ENCODE results near the gene JMJD1C. TPM values are rescaled to one million over a fixed set of nuclear protein-coding genes. Genes with fewer than 3 reads are reported as not detected.

JMJD1C gene
- total RNA-seq, 2 experiments from 2014 or later: 41.5 to 42.5 TPM

- Mint-ChIP-seq H3K4me1 (peaks cover 4% of the 10 kb centered on the region), H3K4me3 (no peak overlapping the region), H3K36me3 (ENCODE audit: low read depth) (no peaks in the 10 kb centered on the region), H3K9me3 (ENCODE audit: low read depth) (no peaks in the 10 kb centered on the region), H3K27me3 (no peaks in the 10 kb centered on the region), H3K27ac (no peak overlapping the region)
- ATAC-seq: no peak
- DNase-seq: no peak
- intact Hi-C loops (cut with DNase I, micrococcal nuclease): no loop called here
- CTCF ChIA-PET: interaction anchor here (1.3 kb wide), 1 partner anchor 114 kb away, joined by 3 read pairs; no protein-coding TSS in a partner anchor
- POLR2A ChIA-PET: no interaction called here
Measured at GRCh38 chr10:63280386-63280785, 185.4 kb downstream of the JMJD1C start.

GRCh38 chr10:63275094-63275493, 190.7 kb downstream of the JMJD1C start:
- no peaks in the 10 kb centered on the region for H3K27me3 Mint-ChIP-seq
- POLR2A ChIA-PET: no interaction called here
- no peaks in the 10 kb centered on the region for H3K36me3 Mint-ChIP-seq (ENCODE audit: low read depth)
- no peak overlapping the region for H3K4me3 Mint-ChIP-seq
- CTCF ChIA-PET: interaction anchor here (0.9 to 2.5 kb wide), 5 partner anchors 9 to 445 kb away, joined by 3 to 6 read pairs (median 3); no protein-coding TSS in a partner anchor
- no peak overlapping the region for H3K27ac Mint-ChIP-seq
- intact Hi-C loops (cut with DNase I, micrococcal nuclease): no loop called here
- ATAC-seq (no peak), DNase-seq (no peak)
- peaks cover 31% of the 10 kb centered on the region for H3K4me1 Mint-ChIP-seq
- H3K9me3 Mint-ChIP-seq (ENCODE audit: low read depth): no peaks in the 10 kb centered on the region

- no peaks in the 10 kb centered on the region for H3K36me3 Mint-ChIP-seq (ENCODE audit: low read depth)
- H3K4me3 Mint-ChIP-seq: no peak overlapping the region
- intact Hi-C loops (cut with DNase I, micrococcal nuclease): no loop called here
- H3K27ac Mint-ChIP-seq: peak overlapping the region; percentile 67
- H3K4me1 Mint-ChIP-seq: peaks cover 33% of the 10 kb centered on the region
- H3K27me3 Mint-ChIP-seq: no peaks in the 10 kb centered on the region
- ChIA-PET POLR2A (interaction anchor here (0.7 kb wide), 1 partner anchor 13 kb away, joined by 3 read pairs; no protein-coding TSS in a partner anchor), CTCF (interaction anchor here (0.6 kb wide), 1 partner anchor 232 kb away, joined by 3 read pairs; no protein-coding TSS in a partner anchor)
- no peaks in the 10 kb centered on the region for H3K9me3 Mint-ChIP-seq (ENCODE audit: low read depth)
- ATAC-seq: no peak
- DNase-seq: no peak
Measured at GRCh38 chr10:63273577-63273976, 192.2 kb downstream of the JMJD1C start.

- Mint-ChIP-seq H3K4me3 (peak overlapping the region; percentile 94), H3K27ac (peak overlapping the region; percentile 99)
- intact Hi-C loops (cut with DNase I, micrococcal nuclease): loop anchor here (1.0 to 10.0 kb wide), 24 partner anchors 32 to 1218 kb away; partner anchors contain the start of genes EGR2 (in 2 of the 2), JMJD1C (in 1 of the 2) and NRBF2 (in 1 of the 2)
Measured at GRCh38 chr10:63268798-63269503, 196.8 kb downstream of the JMJD1C start.

GRCh38 chr10:63268149-63268797, 197.5 kb downstream of the JMJD1C start:
- Mint-ChIP-seq H3K27me3 (no peaks in the 10 kb centered on the region), H3K4me3 (peak overlapping the region; percentile 94), H3K27ac (peak overlapping the region; percentile 99), H3K9me3 (ENCODE audit: low read depth) (no peaks in the 10 kb centered on the region), H3K36me3 (ENCODE audit: low read depth) (peaks cover 12% of the 10 kb centered on the region), H3K4me1 (peaks cover 20% of the 10 kb centered on the region)
- POLR2A ChIA-PET: interaction anchor here (0.5 to 3.0 kb wide), 11 partner anchors 9 to 587 kb away, joined by 3 to 12 read pairs (median 3); no protein-coding TSS in a partner anchor
- intact Hi-C loops (cut with DNase I, micrococcal nuclease): loop anchor here (1.0 to 10.0 kb wide), 15 partner anchors 31 to 1217 kb away; partner anchors contain the start of genes EGR2 (in 2 of the 2) and NRBF2 (in 1 of the 2)
- DNase-seq (no peak), ATAC-seq (no peak)
- CTCF ChIA-PET: interaction anchor here (0.7 to 2.4 kb wide), 14 partner anchors 10 to 452 kb away, joined by 3 to 13 read pairs (median 4); no protein-coding TSS in a partner anchor

More at GRCh38 chr10:63268798-63269503, 196.8 kb downstream of the JMJD1C start:
- DNase-seq (peak; percentile 86), ATAC-seq (peak; percentile 91)
- no peaks in the 10 kb centered on the region for H3K9me3 Mint-ChIP-seq (ENCODE audit: low read depth)
- ChIA-PET CTCF (interaction anchor here (0.7 to 2.4 kb wide), 14 partner anchors 11 to 451 kb away, joined by 3 to 13 read pairs (median 4); no protein-coding TSS in a partner anchor), POLR2A (interaction anchor here (0.5 to 3.0 kb wide), 13 partner anchors 10 to 587 kb away, joined by 3 to 12 read pairs (median 3); no protein-coding TSS in a partner anchor)
- H3K4me1 Mint-ChIP-seq: peaks cover 21% of the 10 kb centered on the region
- peaks cover 12% of the 10 kb centered on the region for H3K36me3 Mint-ChIP-seq (ENCODE audit: low read depth)
- no peaks in the 10 kb centered on the region for H3K27me3 Mint-ChIP-seq

GRCh38 chr10:63267414-63268148, 198.2 kb downstream of the JMJD1C start:
- intact Hi-C loops (cut with DNase I, micrococcal nuclease): loop anchor here (1.0 to 10.0 kb wide), 15 partner anchors 31 to 1217 kb away; partner anchors contain the start of genes EGR2 (in 2 of the 2) and NRBF2 (in 1 of the 2)
- Mint-ChIP-seq H3K27me3 (no peaks in the 10 kb centered on the region), H3K36me3 (ENCODE audit: low read depth) (peaks cover 12% of the 10 kb centered on the region), H3K4me1 (peaks cover 23% of the 10 kb centered on the region), H3K9me3 (ENCODE audit: low read depth) (no peaks in the 10 kb centered on the region), H3K4me3 (peak overlapping the region; percentile 94), H3K27ac (peak overlapping the region; percentile 99)
- CTCF ChIA-PET: interaction anchor here (0.8 to 2.4 kb wide), 11 partner anchors 10 to 452 kb away, joined by 3 to 13 read pairs (median 3); no protein-coding TSS in a partner anchor
- POLR2A ChIA-PET: interaction anchor here (0.6 to 3.0 kb wide), 7 partner anchors 19 to 1208 kb away, joined by 3 to 12 read pairs (median 3); no protein-coding TSS in a partner anchor
- DNase-seq: peak; percentile 28
- ATAC-seq: peak; percentile 8

- peaks cover 14% of the 10 kb centered on the region for H3K36me3 Mint-ChIP-seq (ENCODE audit: low read depth)
Measured at GRCh38 chr10:63266391-63267316, 199.1 kb downstream of the JMJD1C start.

GRCh38 chr10:63265683-63266235, 200.0 kb downstream of the JMJD1C start:
- Mint-ChIP-seq H3K4me3 (peak overlapping the region; percentile 94), H3K4me1 (peaks cover 36% of the 10 kb centered on the region), H3K36me3 (ENCODE audit: low read depth) (peaks cover 22% of the 10 kb centered on the region), H3K27me3 (no peaks in the 10 kb centered on the region), H3K9me3 (ENCODE audit: low read depth) (no peaks in the 10 kb centered on the region), H3K27ac (peak overlapping the region; percentile 96)
- ATAC-seq: no peak
- no peak for DNase-seq
- intact Hi-C loops (cut with DNase I, micrococcal nuclease): loop anchor here (5.0 to 10.0 kb wide), 6 partner anchors 133 to 533 kb away; partner anchors contain the start of genes EGR2 (in 2 of the 2) and NRBF2 (in 1 of the 2)
- ChIA-PET CTCF (interaction anchor here (0.6 to 1.4 kb wide), 3 partner anchors 10 to 15 kb away, joined by 3 to 6 read pairs (median 3); no protein-coding TSS in a partner anchor), POLR2A (no interaction called here)

More at GRCh38 chr10:63266391-63267316, 199.1 kb downstream of the JMJD1C start:
- DNase-seq (no peak), ATAC-seq (no peak)
- Mint-ChIP-seq H3K27ac (peak overlapping the region; percentile 99), H3K4me1 (peaks cover 29% of the 10 kb centered on the region), H3K9me3 (ENCODE audit: low read depth) (no peaks in the 10 kb centered on the region), H3K4me3 (peak overlapping the region; percentile 94), H3K27me3 (no peaks in the 10 kb centered on the region)
- intact Hi-C loops (cut with DNase I, micrococcal nuclease): loop anchor here (5.0 to 10.0 kb wide), 6 partner anchors 134 to 534 kb away; partner anchors contain the start of genes EGR2 (in 2 of the 2) and NRBF2 (in 1 of the 2)
- CTCF ChIA-PET: interaction anchor here (0.6 to 2.2 kb wide), 10 partner anchors 9 to 453 kb away, joined by 3 to 11 read pairs (median 3); no protein-coding TSS in a partner anchor
- POLR2A ChIA-PET: interaction anchor here (0.6 to 3.0 kb wide), 5 partner anchors 30 to 1207 kb away, joined by 3 to 12 read pairs (median 3); no protein-coding TSS in a partner anchor

GRCh38 chr10:63265222-63265617, 200.6 kb downstream of the JMJD1C start:
- ChIA-PET CTCF (interaction anchor here (1.4 kb wide), 1 partner anchor 11 kb away, joined by 6 read pairs; no protein-coding TSS in a partner anchor), POLR2A (interaction anchor here (0.6 kb wide), 1 partner anchor 34 kb away, joined by 4 read pairs; no protein-coding TSS in a partner anchor)
- Mint-ChIP-seq H3K4me3 (peak overlapping the region; percentile 85), H3K27ac (peak overlapping the region; percentile 96), H3K9me3 (ENCODE audit: low read depth) (no peaks in the 10 kb centered on the region), H3K4me1 (peaks cover 34% of the 10 kb centered on the region), H3K27me3 (no peaks in the 10 kb centered on the region), H3K36me3 (ENCODE audit: low read depth) (peaks cover 25% of the 10 kb centered on the region)
- ATAC-seq (peak; percentile 7), DNase-seq (peak; percentile 69)
- intact Hi-C loops (cut with DNase I, micrococcal nuclease): loop anchor here (5.0 to 10.0 kb wide), 6 partner anchors 133 to 533 kb away; partner anchors contain the start of genes EGR2 (in 2 of the 2) and NRBF2 (in 1 of the 2)
